NCI-H187 (cell line): ENCODE results near the gene CDC42.
A peak's percentile ranks its signal among the peaks of the same experiment; 100 is the strongest.

Experiments
- DNase-seq, 2 experiments: peaks; one replicate each; lab custom pipeline; 2025; lab: John Stamatoyannopoulos, UW

CDC42 gene

GRCh38 chr1:22129501-22130117, 77.1 kb downstream of the CDC42 start:
- no peak for DNase-seq

DNA sequence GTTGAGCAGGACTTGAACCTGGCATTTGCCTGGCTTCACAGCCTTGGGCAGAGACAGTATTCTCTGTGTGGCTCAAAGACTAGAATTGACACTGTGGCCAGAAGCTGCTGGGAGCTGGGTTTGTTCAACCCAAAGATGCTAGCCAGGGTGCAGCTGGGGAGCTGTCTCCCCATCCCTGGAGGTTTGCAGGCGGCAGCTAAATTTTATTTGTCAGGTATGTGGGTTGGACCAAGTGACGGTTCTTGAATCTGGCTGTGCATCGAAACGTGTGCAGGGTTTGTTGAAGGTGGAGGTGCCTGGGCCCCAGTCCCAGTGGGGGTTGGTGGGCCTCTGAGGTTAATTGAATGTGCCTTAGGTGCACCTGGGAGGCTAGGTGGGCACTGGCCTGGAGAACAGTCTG, 78.6 kb downstream of the CDC42 start:
- DNase-seq: no peak

GRCh38 chr1:22131875-22132486, 79.5 kb downstream of the CDC42 start:
- DNase-seq: peak in 1 of 2 experiments; percentile 34

- DNase-seq: no peak
Measured at GRCh38 chr1:22132517-22133235, 80.2 kb downstream of the CDC42 start.

GRCh38 chr1:22133247-22133930, 80.9 kb downstream of the CDC42 start:
- DNase-seq: no peak

DNA sequence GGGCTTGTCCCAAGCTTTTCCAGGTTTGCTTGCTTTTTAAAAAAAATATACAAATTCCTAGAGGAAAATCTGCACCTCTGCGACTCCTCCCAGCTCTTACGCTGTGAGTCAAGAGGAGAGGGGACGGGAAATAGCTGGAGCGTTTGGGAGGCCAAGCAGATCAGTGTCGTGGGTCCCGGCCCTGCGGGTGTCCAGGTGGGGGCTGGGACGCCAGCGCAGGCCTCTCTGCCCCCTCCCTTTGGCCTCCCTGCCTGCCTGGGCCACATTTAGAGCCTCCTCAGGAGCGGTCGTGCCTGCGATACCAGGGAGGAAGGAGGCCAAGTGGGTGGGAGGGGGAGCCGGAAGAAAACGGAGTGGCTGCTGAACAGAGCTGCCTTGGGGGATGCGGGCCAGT, 81.4 kb downstream of the CDC42 start:
- DNase-seq: no peak

DNA sequence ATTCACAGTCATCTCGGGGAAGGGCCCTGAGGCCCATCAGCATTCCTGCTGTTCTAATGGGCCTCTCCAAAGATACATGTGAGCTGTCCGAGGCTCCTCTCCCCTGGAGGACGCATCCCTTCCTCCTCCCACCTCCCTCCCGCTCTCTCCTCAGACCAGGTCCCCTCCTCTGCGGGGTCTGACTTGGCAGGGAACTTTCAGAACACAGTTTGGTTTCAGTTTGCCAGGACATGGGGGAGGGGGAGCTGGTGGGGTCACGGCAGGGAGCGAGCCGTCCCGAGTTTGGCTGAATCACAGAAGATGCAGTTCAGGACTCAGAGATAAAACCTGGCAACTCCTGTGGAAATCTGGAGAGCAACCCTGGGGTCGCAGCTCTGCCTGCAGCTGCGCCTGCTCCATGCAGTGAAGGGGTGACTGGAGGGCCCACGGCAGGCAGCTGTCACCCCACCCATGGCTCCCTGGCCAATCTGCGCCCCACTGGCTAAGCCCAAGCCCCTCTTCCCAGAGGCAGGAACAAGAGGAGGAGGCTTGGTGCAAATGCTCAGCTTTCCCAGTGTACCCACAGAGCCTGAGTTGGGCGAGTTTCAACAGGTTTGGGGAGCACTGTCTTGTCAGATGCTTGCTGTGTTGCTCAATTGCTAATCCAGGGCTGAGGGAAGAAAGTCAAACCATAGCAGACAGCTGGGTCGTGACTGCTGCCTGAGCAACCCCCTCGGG, 84.7 kb downstream of the CDC42 start:
- DNase-seq: no peak

DNA sequence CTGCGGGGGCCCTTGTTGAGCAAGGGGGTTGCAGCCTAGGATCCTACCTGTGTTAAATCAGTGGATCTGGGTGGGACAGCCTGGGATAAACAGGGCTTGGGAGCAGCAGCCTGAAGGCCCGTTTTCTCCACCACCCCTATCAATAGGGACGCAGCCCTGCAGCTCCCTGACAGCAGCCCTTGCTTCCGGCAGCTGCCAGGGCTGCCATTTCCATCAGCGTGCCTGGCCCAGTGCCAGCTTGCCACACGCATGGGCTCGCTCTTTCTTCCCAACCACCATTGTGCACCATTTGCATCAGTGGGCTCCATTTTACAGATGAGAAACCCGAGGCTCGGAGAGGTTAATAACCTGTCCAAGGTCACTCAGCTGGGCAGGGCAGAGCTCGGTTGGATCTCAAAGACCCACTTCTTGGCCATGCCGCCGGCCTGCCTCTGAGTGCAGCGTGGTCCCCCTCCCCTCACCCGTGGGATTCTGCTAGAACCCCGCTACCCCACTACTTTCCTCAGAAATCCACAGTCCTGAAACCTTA, 86.6 kb downstream of the CDC42 start:
- DNase-seq: no peak

DNA sequence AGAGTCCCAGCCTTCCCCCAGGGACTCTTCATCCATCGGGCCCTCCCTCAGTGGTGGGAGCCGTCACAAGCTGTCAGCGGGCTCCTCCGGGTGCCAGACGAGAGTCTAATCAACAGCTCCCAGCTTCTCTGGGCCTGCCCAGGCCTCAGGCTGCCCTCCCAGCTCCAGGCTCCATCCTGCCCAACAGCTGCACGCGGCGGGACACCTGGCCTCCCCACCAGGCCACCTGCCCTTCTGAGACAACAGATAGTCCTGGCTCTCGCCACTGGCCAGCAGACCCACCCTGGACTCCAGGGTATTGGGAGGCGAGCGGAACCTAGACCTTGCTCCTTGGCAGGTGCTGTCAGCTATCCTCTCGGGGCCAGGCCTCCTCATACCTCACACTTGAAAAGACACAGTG, 87.3 kb downstream of the CDC42 start:
- no peak for DNase-seq
